Measurements from ENCODE around the gene MYEF2.

Gene MYEF2

DNA sequence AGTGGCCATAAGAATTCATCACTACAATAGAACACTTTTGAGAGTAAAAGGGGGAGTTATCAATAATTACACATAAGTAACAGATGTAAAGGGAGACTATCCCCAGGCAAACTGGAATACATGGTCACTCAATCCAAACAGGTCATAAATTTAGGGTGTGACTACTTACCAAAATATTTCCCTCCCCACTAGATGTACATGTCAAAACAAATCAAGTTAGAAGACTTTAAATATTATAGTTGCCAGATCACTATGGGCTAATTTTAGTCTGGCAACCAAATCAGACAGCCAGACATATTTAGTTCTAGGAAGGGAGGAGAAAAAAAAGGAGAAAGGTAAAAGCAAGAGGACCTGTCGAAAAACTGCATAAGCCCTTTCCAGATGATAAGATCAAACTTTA is 34.2 kb downstream of the MYEF2 start:
- no peak for DNase-seq

DNA sequence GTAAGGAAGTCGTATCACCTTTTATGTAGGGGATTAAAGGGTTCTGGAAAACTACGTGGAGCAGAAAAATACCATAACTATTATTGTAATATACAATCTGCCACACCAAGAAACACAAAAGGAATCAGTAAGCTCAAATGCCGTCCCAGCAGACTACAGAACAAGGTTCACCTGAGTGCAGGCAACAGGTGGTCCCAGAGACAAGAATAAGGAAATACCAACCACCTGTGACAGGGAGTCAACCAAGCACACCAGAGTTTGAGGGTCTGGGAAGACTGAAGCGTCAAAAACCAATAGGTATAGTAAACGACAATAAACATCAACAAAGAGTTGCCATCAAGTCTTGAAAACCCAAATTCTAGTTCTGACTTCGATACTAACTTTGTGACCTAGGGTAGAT is 45.2 kb downstream of the MYEF2 start:
- no peak for DNase-seq

DNA sequence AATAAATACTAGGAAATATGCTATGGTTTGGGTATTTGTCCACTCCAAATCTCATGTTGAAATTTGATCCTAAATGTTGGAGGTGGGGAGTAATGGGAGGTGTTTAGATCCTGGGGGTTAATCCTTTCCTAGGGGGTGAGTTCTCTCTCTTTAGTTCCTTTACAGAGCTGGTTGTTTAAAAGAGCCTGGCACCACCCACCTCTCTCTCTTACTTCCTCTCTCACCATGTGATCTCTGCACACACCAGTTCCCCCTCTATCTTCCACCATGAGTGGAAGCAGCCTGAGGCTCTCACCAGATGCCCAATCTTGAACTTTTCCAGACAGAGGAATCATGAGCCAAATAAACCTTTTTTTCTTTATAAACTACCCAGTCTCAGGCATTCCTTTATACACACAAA is 46.8 kb downstream of the MYEF2 start:
- no peak for DNase-seq

DNA sequence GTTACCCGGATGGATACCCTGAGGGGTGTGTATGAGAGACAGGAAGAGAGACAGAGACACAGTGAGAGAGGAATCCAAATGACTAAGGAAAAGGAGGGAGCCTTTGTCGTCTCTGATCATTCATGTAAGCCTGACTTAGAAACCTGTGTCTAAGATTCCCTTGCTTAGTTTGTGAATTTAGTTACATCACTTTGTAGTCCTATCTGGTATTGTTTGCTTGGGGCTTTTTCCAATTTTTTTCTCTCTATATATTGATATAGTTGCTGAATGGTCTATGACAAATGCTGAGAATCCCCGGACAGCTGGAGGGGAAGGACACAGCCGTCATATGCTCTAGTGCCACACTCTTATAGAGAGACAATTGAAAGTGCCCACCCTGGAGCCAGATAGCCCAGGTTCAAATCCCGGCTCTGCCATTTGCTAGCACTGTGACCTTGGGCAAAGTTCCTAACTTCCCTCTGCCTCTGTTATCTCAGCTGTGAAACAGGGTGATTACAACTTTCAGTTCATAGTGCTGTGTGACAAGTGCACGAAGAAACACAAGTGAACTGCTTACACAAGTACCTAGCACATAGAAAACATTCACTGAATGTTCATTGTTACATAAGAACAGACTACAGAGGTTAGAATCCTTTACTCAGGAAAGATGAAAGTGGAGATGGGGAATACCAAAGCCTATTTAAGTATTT is 51.3 kb downstream of the MYEF2 start:
- DNase-seq, result no peak

DNA sequence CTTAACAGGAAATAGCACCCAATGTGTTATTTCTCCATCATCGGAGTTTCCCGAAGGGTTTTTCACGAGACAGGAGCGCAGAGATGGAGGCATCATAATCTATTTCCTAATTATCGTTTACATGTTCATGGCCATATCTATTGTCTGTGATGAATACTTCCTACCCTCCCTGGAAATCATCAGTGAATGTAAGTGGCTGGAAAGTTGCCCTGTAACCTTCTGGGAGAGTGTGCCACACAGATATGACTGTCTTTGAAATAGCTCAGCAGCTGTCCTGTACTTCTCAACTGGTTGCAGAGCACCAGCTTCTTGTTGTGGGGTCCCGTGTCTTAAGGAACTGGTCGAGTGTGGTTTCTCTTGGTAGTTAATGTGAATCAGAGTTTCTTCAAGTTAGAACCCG is 56.2 kb downstream of the MYEF2 start:
- no peak for DNase-seq

DNA sequence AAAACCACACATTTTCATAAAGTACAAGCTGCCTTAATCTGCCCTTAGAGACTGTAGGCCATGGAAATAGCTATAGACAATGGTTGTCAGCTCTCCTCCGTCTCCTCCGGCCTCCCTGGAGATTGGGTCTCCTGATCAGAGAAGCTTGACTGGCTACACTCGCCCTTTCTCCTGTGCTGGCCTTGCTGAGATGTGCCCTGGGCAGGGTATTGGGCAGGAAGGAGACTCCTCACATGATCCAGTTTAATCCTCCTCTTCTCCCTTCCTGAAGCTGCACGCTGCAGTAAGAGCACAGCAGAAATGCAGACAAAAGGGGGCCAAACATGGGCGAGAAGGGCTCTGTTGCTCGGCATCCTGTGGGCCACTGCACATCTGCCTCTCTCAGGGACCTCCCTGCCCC is 57.4 kb downstream of the MYEF2 start, which contains the start of gene SLC24A5:
Gene SLC24A5, plus strand, starts transcription at position 246 of the 400 bp plus-strand sequence. Its CDS starts 55 bp downstream, at position 301.
- no peak for DNase-seq

DNA sequence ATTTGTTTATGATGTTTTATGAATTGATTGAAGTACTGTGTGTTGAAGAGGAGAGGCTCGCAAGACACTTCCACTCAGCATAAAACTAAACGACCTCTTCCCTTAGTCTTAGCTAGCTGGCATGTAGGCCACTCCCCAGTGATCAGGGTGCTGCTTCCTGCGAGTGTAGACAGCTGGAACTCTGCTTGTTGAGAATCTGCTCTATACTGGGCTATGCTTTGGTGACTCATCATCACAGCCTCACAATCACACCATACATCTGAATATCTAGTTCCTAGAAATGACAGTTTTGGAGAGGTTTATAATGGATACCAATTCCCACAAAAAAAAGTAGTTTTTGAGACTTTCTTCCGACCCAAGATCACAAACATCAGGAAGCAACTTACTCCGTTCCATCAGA is 58.8 kb downstream of the MYEF2 start:
- DNase-seq, result no peak

DNA sequence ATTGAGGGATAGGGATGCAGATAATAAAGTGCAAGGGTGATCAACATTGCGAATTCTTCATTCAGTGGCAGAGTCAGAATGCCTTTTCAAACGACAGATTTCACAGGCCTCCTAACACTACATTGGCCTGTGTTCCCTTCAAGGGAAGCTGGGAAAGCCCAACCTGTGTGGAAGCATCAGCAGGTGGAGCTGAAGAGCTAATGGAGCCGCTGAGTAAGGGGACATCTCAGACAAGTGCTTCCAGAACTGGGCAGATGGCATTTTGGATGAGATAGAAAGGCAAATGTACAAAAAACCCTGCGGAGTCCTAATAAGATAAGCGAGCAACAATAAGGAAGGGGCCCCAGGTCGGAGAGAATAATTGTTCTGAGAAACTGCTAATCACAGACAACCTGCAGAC is 65.9 kb downstream of the MYEF2 start:
- peak; percentile 7 for DNase-seq

DNA sequence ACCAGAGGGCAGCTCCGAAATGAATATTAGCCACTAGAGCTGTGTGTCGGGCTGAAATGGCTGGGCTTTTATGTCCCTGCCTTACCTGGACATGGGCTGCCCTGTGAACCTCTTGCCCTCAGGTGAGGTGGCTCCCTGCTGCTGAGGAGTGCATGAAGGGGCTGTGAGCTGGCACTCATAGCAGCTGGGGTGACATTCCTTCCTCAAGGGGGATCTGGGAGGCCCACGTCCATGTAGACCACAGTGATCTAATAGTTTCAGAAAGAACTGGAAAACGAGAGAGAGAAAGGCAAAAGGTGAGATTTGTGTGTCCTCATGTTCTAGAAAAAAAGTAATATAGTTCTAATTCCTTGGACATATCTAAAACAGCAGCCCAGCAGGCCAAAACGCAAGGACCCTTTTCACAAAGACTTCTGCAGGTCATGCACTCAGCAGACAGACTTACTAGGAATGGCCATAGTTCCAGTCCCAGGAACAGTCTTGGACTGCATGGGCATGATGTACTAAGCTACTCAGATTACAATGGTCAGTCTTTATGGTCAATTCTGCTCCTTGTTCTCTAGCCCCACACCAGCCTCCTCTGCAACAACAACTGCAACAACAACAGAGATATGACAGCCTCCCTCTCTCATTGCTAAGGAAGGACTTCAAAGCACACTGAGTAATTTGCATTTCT is 68.1 kb downstream of the MYEF2 start:
- no peak for DNase-seq

DNA sequence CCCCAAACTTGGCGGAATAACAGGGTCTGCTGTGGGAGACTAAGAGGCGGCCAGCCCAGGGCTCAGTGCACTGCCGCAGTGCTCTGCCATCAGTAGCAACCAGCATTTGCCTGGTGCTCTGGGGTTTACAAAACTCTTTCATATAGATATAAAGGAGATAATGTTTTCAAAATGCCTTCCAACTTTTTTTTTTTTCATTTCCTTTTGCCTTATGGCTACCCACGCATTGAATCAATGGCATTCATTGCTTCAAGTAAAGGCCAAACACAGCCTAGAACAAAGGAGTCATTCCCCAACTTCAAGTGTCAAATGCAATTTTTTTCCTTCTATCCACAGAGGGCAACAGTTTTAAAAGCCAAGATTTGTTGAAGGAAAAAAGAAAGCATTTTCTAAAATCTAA is 68.9 kb downstream of the MYEF2 start:
- no peak for DNase-seq

DNA sequence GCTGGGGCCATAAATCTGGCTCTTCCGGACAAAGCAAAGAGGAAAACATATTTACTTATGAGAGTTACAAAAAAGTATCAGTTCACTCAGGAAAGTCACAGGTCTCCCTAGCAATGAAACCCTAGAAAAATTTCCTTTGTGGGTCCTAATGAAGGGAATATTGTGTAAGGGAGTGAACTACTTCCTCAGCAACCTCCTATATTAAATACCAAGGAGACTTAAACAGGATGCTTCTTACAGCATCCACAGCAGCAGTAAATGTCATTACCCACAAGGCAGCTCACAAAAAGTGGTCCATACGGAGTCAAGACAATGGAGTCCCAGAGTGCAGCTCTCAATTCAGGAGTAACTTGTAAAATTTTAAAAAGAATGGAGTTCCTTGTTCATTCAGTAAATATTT is 72.2 kb downstream of the MYEF2 start:
- DNase-seq, result no peak

DNA sequence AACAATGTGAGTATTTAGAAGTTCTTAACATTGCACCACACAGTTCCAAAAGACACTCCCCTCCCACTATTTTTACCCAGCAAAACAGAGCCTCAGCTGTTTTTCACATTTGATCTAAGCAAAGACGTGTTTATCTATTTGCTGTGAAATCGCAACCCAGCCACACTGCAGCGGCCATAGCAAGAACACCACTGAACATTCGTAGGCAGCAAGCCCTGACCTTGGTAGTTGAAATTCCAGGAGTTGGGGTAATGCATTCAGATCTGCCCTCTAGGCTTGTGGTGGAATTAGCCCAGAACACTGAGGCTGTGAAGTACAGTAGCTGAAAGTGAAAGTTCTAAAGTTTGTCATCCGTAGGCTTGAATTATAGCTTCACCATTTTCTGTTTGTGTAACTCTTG is 74.4 kb downstream of the MYEF2 start:
- DNase-seq, result no peak

DNA sequence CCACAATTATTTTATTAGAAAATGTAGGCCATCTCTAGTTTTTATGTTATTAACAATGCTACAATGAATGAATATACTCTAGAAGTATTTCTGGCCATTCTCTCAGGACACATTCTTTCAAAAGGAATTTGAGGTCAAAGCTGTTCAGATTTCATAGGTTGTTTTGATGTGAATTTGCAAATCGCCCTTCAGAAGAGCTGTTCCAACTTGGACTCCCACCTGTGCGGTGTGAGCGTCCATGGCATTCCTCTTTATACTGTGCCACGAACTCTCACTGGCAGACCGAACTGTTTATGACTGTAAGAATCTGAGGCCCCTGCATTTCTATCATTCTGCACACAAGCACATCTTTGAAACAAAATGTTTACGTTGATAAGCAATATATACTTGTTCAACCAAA is 75.9 kb downstream of the MYEF2 start:
- no peak for DNase-seq

DNA sequence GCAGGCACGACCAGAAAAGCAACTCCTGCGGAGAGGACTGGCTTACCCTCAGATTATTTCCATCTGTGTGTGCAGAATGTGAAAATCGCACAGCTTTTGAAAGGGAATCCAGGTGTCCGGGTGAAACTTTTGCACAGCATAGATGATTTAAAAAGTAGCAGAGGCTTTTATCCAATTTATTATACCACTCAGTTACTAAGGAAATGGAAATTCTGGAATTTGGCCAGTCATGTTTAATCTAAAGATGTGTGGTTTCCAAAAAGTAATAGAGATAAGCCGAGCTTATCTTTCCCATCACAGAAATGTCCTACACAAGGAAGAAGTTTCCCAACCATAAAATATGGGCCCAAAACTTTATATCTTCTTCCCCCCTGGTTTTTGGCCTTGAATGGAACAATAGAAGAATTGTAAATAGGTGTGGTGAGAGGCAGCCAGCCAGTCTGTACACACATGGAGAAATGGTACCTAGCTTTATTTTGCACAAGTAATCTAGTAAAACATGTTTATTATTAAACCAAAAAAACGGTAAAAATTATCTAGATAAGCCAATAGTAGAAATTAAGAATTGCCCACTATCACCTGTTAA is 76.6 kb downstream of the MYEF2 start:
- DNase-seq, result no peak

DNA sequence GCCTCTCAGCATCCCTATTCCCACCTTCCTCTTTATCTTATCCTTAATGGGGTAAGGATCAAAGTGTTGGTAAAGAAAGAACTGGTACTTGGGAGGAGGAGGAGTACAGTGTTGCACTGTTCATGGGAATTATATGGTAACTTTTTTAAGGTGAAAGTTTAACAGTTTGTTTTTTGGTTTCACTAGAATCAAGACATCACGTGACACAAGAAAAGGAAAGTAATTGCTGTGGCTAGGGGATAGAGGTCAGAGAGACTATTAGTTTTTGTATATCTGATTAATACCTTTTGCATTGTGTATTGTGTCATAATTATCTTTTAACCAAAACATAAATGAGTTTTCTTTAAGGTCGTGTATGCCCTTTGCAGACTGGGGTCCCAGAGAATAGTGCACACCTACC is 80.8 kb downstream of the MYEF2 start:
- DNase-seq, result no peak

DNA sequence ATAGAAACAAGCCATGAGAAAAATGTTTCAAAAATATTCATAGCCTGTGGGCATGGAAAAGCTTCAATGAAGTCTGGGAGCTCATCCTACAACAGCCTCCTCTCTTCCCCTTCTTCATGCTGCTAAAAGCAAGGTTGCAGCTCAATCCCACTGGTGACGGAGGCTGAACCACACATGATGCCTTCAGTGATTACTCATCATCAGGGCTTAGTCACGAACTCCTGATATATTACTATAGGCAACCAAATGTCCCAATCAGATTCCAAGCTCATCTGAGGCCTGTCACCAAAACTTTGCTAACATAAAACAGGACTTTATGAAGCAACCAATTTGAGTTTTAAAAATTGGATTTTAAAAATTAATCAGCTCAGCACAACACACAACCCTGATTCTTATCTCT is 81.3 kb downstream of the MYEF2 start:
- no peak for DNase-seq

DNA sequence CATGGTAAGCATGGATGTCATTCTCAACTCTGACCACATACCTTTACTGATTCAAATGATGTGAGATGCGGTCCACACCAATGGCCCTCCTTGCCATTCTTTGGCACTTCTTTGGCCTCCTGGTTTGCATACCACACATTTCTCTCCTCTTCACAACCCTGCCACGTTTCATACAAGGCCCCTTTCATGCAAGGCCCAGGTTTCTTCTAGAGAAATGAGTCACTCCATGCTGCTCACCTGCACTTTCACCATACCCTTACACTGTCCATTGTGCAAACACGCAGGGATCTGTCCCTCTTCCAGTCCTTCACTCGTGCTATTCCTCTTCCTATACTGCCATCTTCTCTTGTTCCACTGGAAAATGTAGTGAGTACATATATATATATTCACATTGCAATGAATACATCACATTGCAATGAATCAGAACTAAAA is 81.7 kb downstream of the MYEF2 start:
- no peak for DNase-seq

DNA sequence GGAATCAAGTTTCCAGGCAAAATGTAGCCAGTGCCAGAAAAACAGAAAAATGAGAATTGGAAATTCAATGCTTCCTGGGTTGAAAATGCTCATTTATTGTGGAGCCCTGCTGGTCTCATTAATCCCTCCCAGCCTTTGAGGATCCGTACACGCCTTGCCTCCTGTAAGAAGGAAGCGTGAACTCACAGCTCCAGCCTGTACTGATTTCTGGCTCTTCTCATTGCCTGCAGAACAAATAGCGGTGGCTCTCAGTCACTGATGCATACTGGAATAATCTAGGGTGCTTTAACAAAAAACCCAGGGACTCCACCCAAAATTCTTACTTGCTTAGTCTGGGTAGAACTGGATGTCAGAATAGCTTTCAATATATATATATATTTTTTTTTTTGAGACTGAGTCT is 86.6 kb downstream of the MYEF2 start:
- no peak for DNase-seq

DNA sequence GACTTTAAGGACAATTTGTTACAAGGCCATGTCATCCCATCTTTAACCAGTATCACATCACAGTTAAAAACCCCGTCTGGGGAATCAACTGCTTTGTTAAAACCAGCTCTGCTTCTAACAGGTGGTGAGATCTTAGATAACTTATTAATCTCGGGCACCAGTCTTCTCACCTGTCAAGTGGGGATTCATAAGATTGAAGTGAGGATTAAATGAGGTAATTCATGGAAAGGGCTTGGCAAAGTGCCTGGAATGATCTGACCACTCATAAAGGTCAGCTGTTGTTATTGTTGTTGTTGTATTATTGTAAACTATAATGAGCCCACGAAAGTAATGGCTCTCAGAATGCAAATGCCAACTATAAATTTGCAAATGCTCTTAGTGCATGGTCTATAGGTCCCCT is 87.4 kb downstream of the MYEF2 start:
- no peak for DNase-seq

DNA sequence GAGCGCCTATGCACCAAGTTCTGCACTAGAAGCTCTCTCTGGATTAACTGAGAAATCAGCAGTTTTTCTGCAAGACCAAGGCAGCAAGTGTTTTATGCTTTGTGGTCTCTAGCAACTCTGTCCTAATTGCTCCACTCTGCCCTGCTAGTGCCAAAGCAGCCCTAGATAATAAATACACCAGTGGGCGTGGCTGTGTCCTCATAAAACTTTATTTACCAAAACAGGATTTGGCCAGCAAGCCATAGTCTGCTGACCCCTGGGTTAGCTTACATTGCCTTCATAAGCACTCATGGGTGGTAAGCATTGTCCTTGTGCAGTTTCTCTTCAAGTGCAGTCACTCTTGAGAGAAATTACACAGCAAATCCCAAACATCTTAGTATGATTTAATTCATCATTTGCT is 88.0 kb downstream of the MYEF2 start:
- DNase-seq, result no peak

DNA sequence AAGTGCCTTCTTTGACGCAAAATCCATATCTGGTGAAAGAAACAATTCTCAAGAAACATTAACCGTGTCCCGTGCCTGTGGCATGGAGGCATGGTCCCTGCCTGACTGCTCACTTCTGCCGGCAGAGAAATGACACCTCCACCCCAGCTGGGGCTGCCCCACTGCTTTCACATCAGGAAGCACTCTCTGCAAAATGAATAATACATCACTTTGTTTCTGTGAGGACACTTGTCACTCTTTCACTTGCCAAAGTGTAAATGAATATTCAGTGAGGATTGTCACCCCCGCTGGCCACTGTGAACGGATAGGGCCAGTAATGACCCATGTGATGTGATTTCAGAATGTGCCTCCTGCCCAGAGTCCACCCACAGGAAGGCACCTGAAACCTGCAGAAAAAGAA is 88.4 kb downstream of the MYEF2 start:
- no peak for DNase-seq

DNA sequence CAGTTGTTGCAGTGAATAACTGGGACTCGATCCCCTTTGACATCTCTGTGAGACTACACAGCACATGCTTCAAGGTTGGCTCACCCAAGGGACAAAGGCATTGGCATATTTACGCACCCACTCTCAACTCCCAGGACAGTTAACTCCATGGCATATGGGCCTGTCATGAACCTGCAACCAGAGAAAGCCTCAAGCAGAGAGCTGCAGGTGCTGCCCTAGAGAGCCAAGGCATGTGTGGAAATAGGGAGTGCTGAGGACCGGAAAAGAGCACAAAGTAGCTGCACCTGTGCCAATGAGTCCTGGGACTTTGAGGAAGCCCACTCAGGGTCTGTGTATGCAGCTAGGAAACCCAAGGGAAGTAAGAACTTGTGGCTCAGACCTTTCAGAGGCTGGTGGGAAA is 90.3 kb downstream of the MYEF2 start:
- DNase-seq, result no peak

DNA sequence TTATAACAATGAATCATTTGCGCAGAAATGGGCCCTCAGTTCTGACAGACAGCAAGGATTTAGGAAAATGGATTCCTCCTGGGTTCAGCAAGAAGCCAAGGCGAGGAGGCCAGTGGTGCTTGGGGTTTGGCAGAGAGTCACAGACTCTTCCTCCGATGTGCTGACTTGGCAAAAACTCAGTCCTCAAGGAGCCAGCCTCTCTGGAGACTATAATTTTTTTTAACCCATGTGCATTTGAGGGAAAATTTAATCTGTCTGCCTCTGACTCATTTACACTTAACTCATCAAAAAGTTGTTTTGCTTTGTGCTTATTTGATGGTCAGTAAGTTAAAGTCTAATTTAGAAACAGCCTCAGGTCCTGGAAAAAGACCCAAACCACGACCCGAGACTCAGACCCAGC is 91.5 kb downstream of the MYEF2 start:
- no peak for DNase-seq

DNA sequence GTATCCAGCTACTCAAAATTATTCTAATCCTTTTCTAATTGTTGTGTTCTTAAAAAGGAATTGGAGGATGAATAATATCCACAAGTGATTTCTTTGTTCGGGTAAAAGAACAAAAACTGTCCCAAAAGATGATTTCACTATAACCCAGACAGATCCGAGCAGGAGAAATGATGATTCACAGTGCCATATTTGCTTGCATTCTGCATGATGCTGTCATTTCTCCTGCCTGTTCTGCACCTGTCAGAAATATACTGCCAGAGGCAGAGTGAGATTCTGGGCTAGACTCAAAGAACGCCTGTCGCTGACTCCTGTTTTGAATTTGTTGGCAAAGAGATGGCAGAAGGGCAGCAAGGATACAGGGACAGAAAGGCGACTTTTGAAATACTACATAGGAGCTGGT is 92.0 kb downstream of the MYEF2 start:
- DNase-seq, result no peak

DNA sequence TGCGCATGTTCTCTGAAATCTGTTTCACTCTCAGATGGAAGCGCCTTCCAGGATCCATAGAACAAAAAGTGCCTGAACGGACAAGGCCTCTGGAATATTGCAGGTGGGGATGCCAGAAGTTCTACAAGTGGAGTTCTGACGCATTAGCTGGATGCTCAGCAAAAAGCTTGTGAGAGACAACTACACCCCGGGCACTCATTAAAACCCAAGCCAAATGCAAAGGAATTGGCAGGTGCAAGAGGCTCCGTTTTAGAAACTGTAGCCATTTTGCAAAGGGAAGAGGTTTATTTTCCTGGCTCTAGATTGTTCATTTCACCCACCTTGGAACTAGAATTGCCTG is 92.5 kb downstream of the MYEF2 start:
- no peak for DNase-seq

Data from NCI-H2081 treated with DMSO at 0.1 percent for 48 hours (cell line).